CD14-positive monocyte (primary cell): ENCODE data around the gene AKAP12. TPM values are rescaled to one million over a fixed set of nuclear protein-coding genes. Genes with fewer than 3 reads are reported as not detected.

Source experiments
- DNase-seq, 3 donors: peaks; one replicate each; pipeline ENCODE4 v3.0.0-alpha.2; 2011 to 2022
- H2AFZ ChIP-seq: 2 replicates; pipeline ENCODE4 v1.6.0; 2012; ENCODE audit warnings: mild to moderate bottlenecking, low read depth, low read length, inconsistent platforms; ENCODE audit not compliant: insufficient read depth, poor library complexity, severe bottlenecking
- H3K27ac ChIP-seq, 2 donors: 1 replicate in 1 of 2; 2 replicates in 1 of 2; pipeline ENCODE4 v1.5.1; 2012 to 2013; ENCODE audit warnings: low read length in 2 of 2, control low read depth in 1 of 2, inconsistent platforms in 1 of 2, low read depth in 1 of 2, mild to moderate bottlenecking in 1 of 2
- H3K27me3 ChIP-seq, 2 donors: one replicate each; pipeline versions ENCODE4 v1.6.0 to v1.6.1; 2011 to 2013; ENCODE audit warnings: low read length in 2 of 2; ENCODE audit not compliant: control insufficient read depth in 2 of 2, insufficient read depth in 2 of 2
- H3K36me3 ChIP-seq, 2 donors: replicated peaks in 1 of 2; 1 replicate in 1 of 2; 2 replicates in 1 of 2; pipeline versions ENCODE4 v1.5.1 to v1.6.1; 2012 to 2013; ENCODE audit warnings: low read length in 2 of 2, control low read depth in 1 of 2, inconsistent platforms in 1 of 2, mild to moderate bottlenecking in 1 of 2; ENCODE audit not compliant: insufficient read depth in 2 of 2, control insufficient read depth in 1 of 2
- H3K4me1 ChIP-seq, 2 donors: 1 replicate in 1 of 2; 2 replicates in 1 of 2; pipeline versions ENCODE4 v1.5.1 to v1.6.1; 2012 to 2013; ENCODE audit warnings: low read length in 2 of 2, control low read depth in 1 of 2, inconsistent platforms in 1 of 2, mild to moderate bottlenecking in 1 of 2, moderate library complexity in 1 of 2; ENCODE audit not compliant: insufficient read depth in 2 of 2, control insufficient read depth in 1 of 2
- H3K4me2 ChIP-seq: replicated peaks from 2 replicates; pipeline ENCODE3; 2012; ENCODE audit warnings: low read length, moderate library complexity, mild to moderate bottlenecking; ENCODE audit not compliant: poor library complexity, severe bottlenecking; ENCODE audit errors: extremely low read depth
- H3K4me3 ChIP-seq, 3 experiments: fragments of 200-600 bp in 1 of 3; sonication (generic) in 1 of 3; replicated peaks in 1 of 3; 1 replicate in 2 of 3; 2 replicates in 1 of 3; pipeline ENCODE4 v1.5.1; 2011 to 2013; ENCODE audit warnings: low read length in 3 of 3, mild to moderate bottlenecking in 3 of 3, control low read depth in 2 of 3, low read depth in 2 of 3, inconsistent platforms in 1 of 3, moderate library complexity in 1 of 3
- H3K79me2 ChIP-seq: 2 replicates; pipeline ENCODE4 v1.6.0; 2012; ENCODE audit warnings: mild to moderate bottlenecking, control low read depth, inconsistent platforms, low read length, moderate library complexity; ENCODE audit not compliant: insufficient read depth
- H3K9ac ChIP-seq: 2 replicates; pipeline ENCODE4 v1.6.0; 2017; ENCODE audit warnings: low read length, mild to moderate bottlenecking; ENCODE audit not compliant: insufficient read depth, poor library complexity, severe bottlenecking
- H3K9me3 ChIP-seq, 2 donors: replicated peaks in 1 of 2; 1 replicate in 1 of 2; 2 replicates in 1 of 2; pipeline versions ENCODE4 v1.5.1 to v1.6.1; 2012 to 2013; ENCODE audit warnings: low read length in 2 of 2, control low read depth in 1 of 2; ENCODE audit not compliant: control insufficient read depth in 1 of 2, insufficient read depth in 1 of 2
- H4K20me1 ChIP-seq: 2 replicates; pipeline ENCODE4 v1.6.0; 2012; ENCODE audit warnings: mild to moderate bottlenecking, low read length, control low read depth, moderate library complexity; ENCODE audit not compliant: insufficient read depth
- H3K27ac Mint-ChIP-seq, 7 donors: one replicate each; pipeline ENCODE4 v1.8.0; 2020; ENCODE audit warnings: mild to moderate bottlenecking in 7 of 7, mixed read lengths in 7 of 7, moderate library complexity in 6 of 7, inconsistent platforms in 2 of 7
- H3K27me3 Mint-ChIP-seq, 3 donors: one replicate each; pipeline ENCODE4 v1.8.0; 2021 to 2022; ENCODE audit warnings: low read depth in 3 of 3, mild to moderate bottlenecking in 3 of 3, mixed read lengths in 3 of 3, moderate library complexity in 3 of 3, inconsistent platforms in 1 of 3
- H3K36me3 Mint-ChIP-seq, 2 donors: one replicate each; pipeline ENCODE4 v1.8.0; 2020; ENCODE audit warnings: mixed read lengths in 2 of 2, inconsistent platforms in 1 of 2, mild to moderate bottlenecking in 1 of 2
- H3K4me1 Mint-ChIP-seq: one replicate; pipeline ENCODE4 v1.8.0; 2020; ENCODE audit warnings: mild to moderate bottlenecking, mixed read lengths
- H3K4me3 Mint-ChIP-seq, 2 donors: one replicate each; pipeline ENCODE4 v1.8.0; 2020; ENCODE audit warnings: mild to moderate bottlenecking in 2 of 2, mixed read lengths in 2 of 2, moderate library complexity in 1 of 2
- H3K9me3 Mint-ChIP-seq, 7 donors: one replicate each; pipeline ENCODE4 v1.8.0; 2020 to 2022; ENCODE audit warnings: mixed read lengths in 7 of 7, mild to moderate bottlenecking in 6 of 7, moderate library complexity in 6 of 7, inconsistent platforms in 2 of 7
- CTCF ChIP-seq: fragments of 200-600 bp; IDR thresholded peaks from one replicate; pipeline ENCODE4 v1.8.0; 2022; ENCODE audit warnings: antibody characterized with exemption, mild to moderate bottlenecking
- WGBS: methylation state at CpG from one replicate; pipeline ENCODE4 v1.1.5; 2013; ENCODE audit warnings: missing lambda C conversion rate; ENCODE audit not compliant: insufficient coverage; 5-methylcytosine and 5-hydroxymethylcytosine counted together
- intact Hi-C, 2 donors: fragments of 100-400 bp; cut with micrococcal nuclease; formaldehyde crosslinking; loops; one replicate each; pipeline versions ENCODE4 v1.15.0 to v1.15.1; 2023
- polyA plus RNA-seq, 3 donors: library from polyadenylated mRNA; depleted of rRNA in 1 of 3; unstranded in 2 of 3; stranded (reverse) in 1 of 3; fragments of 300-500 nt in 2 of 3; fragments of >200 nt in 1 of 3; fragmentation: Illumina TruSeq in 2 of 3; gene quantifications; 1 replicate in 2 of 3; 2 replicates in 1 of 3; pipeline ENCODE4 v1.2.3, GENCODE V29; 2012 to 2021

Gene AKAP12
- polyA plus RNA-seq, 3 donors, result 0.01 TPM; not detected in 2

GRCh38 chr6:151207674-151208073 is 32.1 kb upstream of the AKAP12 start:
- Histone ChIP-seq H3K4me3 (no peak overlapping the region), H2AFZ (no peak overlapping the region), H3K9me3 (peaks cover 4% of the 10 kb centered on the region in 2 donors), H3K4me1 (no peaks in the 10 kb centered on the region), H3K27ac (no peak overlapping the region), H3K27me3 (no peaks in the 10 kb centered on the region), H3K36me3 (no peaks in the 10 kb centered on the region), H3K79me2 (no peaks in the 10 kb centered on the region), H3K4me2 (no peak overlapping the region), H4K20me1 (no peaks in the 10 kb centered on the region), H3K9ac (no peak overlapping the region)
- Mint-ChIP-seq H3K4me3 (no peak overlapping the region), H3K9me3 (peaks cover 0 to 29% (median 6%) of the 10 kb centered on the region in 7 donors), H3K4me1 (peaks cover 6% of the 10 kb centered on the region), H3K27me3 (peaks cover 3 to 9% (median 8%) of the 10 kb centered on the region in 3 donors), H3K27ac (no peak overlapping the region), H3K36me3 (no peaks in the 10 kb centered on the region)
- DNase-seq, result no peak
- intact Hi-C loops, result no loop called here
- TF ChIP-seq CTCF, result no peak
- no CpG with 5 or more reads among the region's 2 CpGs for whole genome bisulfite sequencing

- H3K9ac ChIP-seq, result no peak overlapping the region
- Mint-ChIP-seq H3K4me1 (peaks cover 6% of the 10 kb centered on the region), H3K36me3 (no peaks in the 10 kb centered on the region), H3K27me3 (peaks cover 2 to 8% (median 8%) of the 10 kb centered on the region in 3 donors), H3K4me3 (no peak overlapping the region), H3K9me3 (peaks cover 0 to 33% (median 11%) of the 10 kb centered on the region in 7 donors), H3K27ac (no peak overlapping the region)
- no peaks in the 10 kb centered on the region for H4K20me1 ChIP-seq
- intact Hi-C loops, result no loop called here
- no peak for DNase-seq
- no peaks in the 10 kb centered on the region for H3K79me2 ChIP-seq
- no peak overlapping the region for H3K27ac ChIP-seq
- peaks cover 4 to 7% of the 10 kb centered on the region in 2 donors for H3K9me3 ChIP-seq
- no peak overlapping the region for H3K4me3 ChIP-seq
- H3K4me1 ChIP-seq, result no peaks in the 10 kb centered on the region
- no peaks in the 10 kb centered on the region for H3K36me3 ChIP-seq
- 72% methylated on average over 10 of the region's 11 CpGs for WGBS
- H3K4me2 ChIP-seq, result no peak overlapping the region
- TF ChIP-seq CTCF, result no peak
- no peak overlapping the region for H2AFZ ChIP-seq
- no peaks in the 10 kb centered on the region for H3K27me3 ChIP-seq
Measured at GRCh38 chr6:151209071-151209831, 30.5 kb upstream of the AKAP12 start.
